H9 (cell line): Measurements from ENCODE around the gene DCTN1. TPM values are rescaled to one million over a fixed set of nuclear protein-coding genes. Genes with fewer than 3 reads are reported as not detected.

Experiments used
- DNase-seq: peaks from one replicate; pipeline ENCODE4 v3.0.0-alpha.2; 2017
- H2AFZ ChIP-seq: one replicate; pipeline ENCODE4 v1.6.1; 2013; ENCODE audit warnings: mild to moderate bottlenecking, low read length, control low read depth, moderate library complexity
- H2AK5ac ChIP-seq: 2 replicates; pipeline ENCODE4 v1.6.1; 2013; ENCODE audit warnings: low read length, control low read depth, mixed read lengths; ENCODE audit not compliant: insufficient read length
- H2BK120ac ChIP-seq: one replicate; pipeline ENCODE4 v1.6.1; 2013; ENCODE audit warnings: low read depth, mild to moderate bottlenecking, low read length, control low read depth, inconsistent platforms; ENCODE audit not compliant: poor library complexity, severe bottlenecking
- H2BK12ac ChIP-seq: 2 replicates; pipeline ENCODE4 v1.6.1; 2013; ENCODE audit warnings: low read length, control low read depth, mixed read lengths, low read depth; ENCODE audit not compliant: insufficient read length
- H2BK15ac ChIP-seq: 2 replicates; pipeline ENCODE4 v1.6.1; 2013; ENCODE audit warnings: low read depth, low read length, control low read depth
- H2BK20ac ChIP-seq: one replicate; pipeline ENCODE4 v1.6.1; 2013; ENCODE audit warnings: low read depth, mild to moderate bottlenecking, low read length, control low read depth, inconsistent platforms; ENCODE audit not compliant: poor library complexity, severe bottlenecking
- H2BK5ac ChIP-seq: 2 replicates; pipeline ENCODE4 v1.6.1; 2013; ENCODE audit warnings: low read length, control low read depth, mixed read lengths; ENCODE audit not compliant: insufficient read length
- H3K14ac ChIP-seq: 2 replicates; pipeline ENCODE4 v1.6.1; 2013; ENCODE audit warnings: low read length, control low read depth; ENCODE audit not compliant: insufficient read depth
- H3K18ac ChIP-seq: 2 replicates; pipeline ENCODE4 v1.6.1; 2013; ENCODE audit warnings: low read depth, mild to moderate bottlenecking, mixed read lengths, low read length, control low read depth; ENCODE audit not compliant: insufficient read length
- H3K23ac ChIP-seq: 2 replicates; pipeline ENCODE4 v1.6.1; 2013; ENCODE audit warnings: low read length, control low read depth, mixed read lengths, low read depth; ENCODE audit not compliant: insufficient read length
- H3K23me2 ChIP-seq: 2 replicates; pipeline ENCODE4 v1.6.1; 2013; ENCODE audit warnings: low read depth, mild to moderate bottlenecking, mixed read lengths, low read length, control low read depth; ENCODE audit not compliant: insufficient read length, poor library complexity, severe bottlenecking
- H3K27ac ChIP-seq: 2 replicates; pipeline ENCODE4 v1.5.1; 2013; ENCODE audit warnings: low read length, control low read depth, mixed read lengths, low read depth; ENCODE audit not compliant: insufficient read length
- H3K27me3 ChIP-seq: 2 replicates; pipeline ENCODE4 v1.6.1; 2013; ENCODE audit warnings: low read length, control low read depth, inconsistent platforms; ENCODE audit not compliant: insufficient read depth
- H3K4ac ChIP-seq: 2 replicates; pipeline ENCODE4 v1.6.1; 2013; ENCODE audit warnings: low read depth, mild to moderate bottlenecking, control low read depth, inconsistent platforms, low read length, moderate library complexity
- H3K4me1 ChIP-seq: 2 replicates; pipeline ENCODE4 v1.6.1; 2013; ENCODE audit warnings: low read length, control low read depth, inconsistent platforms; ENCODE audit not compliant: insufficient read depth
- H3K4me2 ChIP-seq: 2 replicates; pipeline ENCODE4 v1.6.1; 2013; ENCODE audit warnings: low read length, control low read depth, mixed read lengths; ENCODE audit not compliant: insufficient read length, insufficient read depth
- H3K56ac ChIP-seq: 2 replicates; pipeline ENCODE4 v1.6.1; 2013; ENCODE audit warnings: low read depth, mild to moderate bottlenecking, mixed read lengths, low read length, control low read depth; ENCODE audit not compliant: insufficient read length
- H3K79me1 ChIP-seq: 2 replicates; pipeline ENCODE4 v1.6.1; 2013; ENCODE audit warnings: low read depth, mild to moderate bottlenecking, moderate library complexity, low read length, control low read depth, inconsistent platforms; ENCODE audit not compliant: insufficient read depth, poor library complexity, severe bottlenecking
- H3K79me2 ChIP-seq: 2 replicates; pipeline ENCODE4 v1.6.1; 2013; ENCODE audit warnings: low read length, control low read depth, inconsistent platforms; ENCODE audit not compliant: insufficient read depth
- H3K9ac ChIP-seq: 2 replicates; pipeline ENCODE4 v1.6.1; 2013; ENCODE audit warnings: low read length, control low read depth, mixed read lengths; ENCODE audit not compliant: insufficient read length; ENCODE audit errors: extremely low read depth
- H3K9me3 ChIP-seq: one replicate; pipeline ENCODE4 v1.6.1; 2013; ENCODE audit warnings: low read depth, low read length, inconsistent platforms; ENCODE audit not compliant: control insufficient read depth
- H3T11ph ChIP-seq: one replicate; pipeline ENCODE4 v1.6.1; 2013; ENCODE audit warnings: mild to moderate bottlenecking, low read length, control low read depth, inconsistent platforms
- H4K20me1 ChIP-seq: one replicate; pipeline ENCODE4 v1.6.1; 2013; ENCODE audit not compliant: control insufficient read depth, insufficient read length, insufficient read depth
- H4K5ac ChIP-seq: 2 replicates; pipeline ENCODE4 v1.6.1; 2013; ENCODE audit warnings: low read depth, mild to moderate bottlenecking, mixed read lengths, low read length, control low read depth; ENCODE audit not compliant: insufficient read length
- H4K8ac ChIP-seq: replicated peaks from 2 replicates; pipeline ENCODE4 v1.6.1; 2013; ENCODE audit warnings: low read length, control low read depth, mixed read lengths, low read depth; ENCODE audit not compliant: insufficient read length
- H4K91ac ChIP-seq: 2 replicates; pipeline ENCODE4 v1.6.1; 2013; ENCODE audit warnings: low read depth, mild to moderate bottlenecking, moderate library complexity, mixed read lengths, low read length, control low read depth; ENCODE audit not compliant: insufficient read length
- H3K27ac Mint-ChIP-seq, 3 experiments: 2 replicates in 2 of 3; 3 replicates in 1 of 3; pipeline ENCODE4 v1.8.0; 2020 to 2021; ENCODE audit warnings: mixed read lengths in 3 of 3, mild to moderate bottlenecking in 1 of 3, moderate library complexity in 1 of 3
- H3K27me3 Mint-ChIP-seq: 2 replicates; pipeline ENCODE4 v1.8.0; 2021; ENCODE audit warnings: low read depth, mild to moderate bottlenecking, moderate library complexity, mixed read lengths
- H3K36me3 Mint-ChIP-seq, 3 experiments: 2 replicates in 2 of 3; 3 replicates in 1 of 3; pipeline ENCODE4 v1.8.0; 2020 to 2021; ENCODE audit warnings: low read depth in 3 of 3, mixed read lengths in 3 of 3; ENCODE audit not compliant: insufficient read depth in 1 of 3
- H3K4me1 Mint-ChIP-seq, 2 experiments: 2 replicates each; pipeline ENCODE4 v1.8.0; 2020; ENCODE audit warnings: mixed read lengths in 2 of 2
- H3K4me3 Mint-ChIP-seq, 2 experiments: 2 replicates in 1 of 2; 3 replicates in 1 of 2; pipeline ENCODE4 v1.8.0; 2020 to 2021; ENCODE audit warnings: mild to moderate bottlenecking in 2 of 2, mixed read lengths in 2 of 2, moderate library complexity in 1 of 2
- H3K9me3 Mint-ChIP-seq, 2 experiments: 2 replicates in 1 of 2; 3 replicates in 1 of 2; pipeline ENCODE4 v1.8.0; 2020; ENCODE audit warnings: mild to moderate bottlenecking in 2 of 2, mixed read lengths in 2 of 2, moderate library complexity in 1 of 2
- CTCF ChIP-seq: fragments of 200-600 bp; sonication (generic); conservative IDR thresholded peaks from 3 replicates; pipeline ENCODE4 v1.8.0; 2021; ENCODE audit warnings: antibody characterized with exemption, mild to moderate bottlenecking
- WGBS: extraction: QIAGEN DNeasy Blood & Tissue Kit; methylation state at CpG from one replicate; pipeline ENCODE4 v1.1.7; 2013; ENCODE audit warnings: missing lambda C conversion rate, low lambda C conversion rate, mixed read lengths; ENCODE audit not compliant: insufficient read length; ENCODE audit errors: extremely low coverage; 5-methylcytosine and 5-hydroxymethylcytosine counted together
- total RNA-seq: library from RNA; stranded (reverse); gene quantifications from 2 replicates; pipeline ENCODE4 v1.2.1, GENCODE V29; 2021

DCTN1 gene
- total RNA-seq, 1 experiment from 2014 or later, result 141 TPM

GRCh38 chr2:74413001-74413698 lies 33.0 kb upstream of the DCTN1 start:
- Histone ChIP-seq H3K23me2 (no peaks in the 10 kb centered on the region), H3K9ac (no peak overlapping the region), H2BK5ac (no peak overlapping the region), H2BK15ac (no peak overlapping the region), H2AK5ac (no peak overlapping the region), H2BK20ac (no peak overlapping the region), H4K8ac (no peak overlapping the region), H3K9me3 (no peaks in the 10 kb centered on the region), H3K27ac (no peak overlapping the region), H4K5ac (no peak overlapping the region), H3K4ac (no peak overlapping the region), H4K20me1 (no peaks in the 10 kb centered on the region), H3K4me2 (no peak overlapping the region), H2BK120ac (no peak overlapping the region), H3T11ph (no peak overlapping the region), H3K23ac (no peak overlapping the region), H3K27me3 (no peaks in the 10 kb centered on the region), H3K56ac (no peak overlapping the region), H2BK12ac (no peak overlapping the region), H2AFZ (no peak overlapping the region), H3K79me1 (no peaks in the 10 kb centered on the region), H3K79me2 (no peaks in the 10 kb centered on the region), H3K4me1 (no peaks in the 10 kb centered on the region), H4K91ac (no peak overlapping the region), H3K18ac (no peak overlapping the region), H3K14ac (no peak overlapping the region)
- no peak overlapping the region for H3K4me3 Mint-ChIP-seq
- no peaks in the 10 kb centered on the region; a peak in 1 of 7 replicates for H3K36me3 Mint-ChIP-seq
- H3K4me1 Mint-ChIP-seq, result peaks cover 0 to 14% of the 10 kb centered on the region in 2 experiments; a peak in 2 of 4 replicates
- no CpG with 5 or more reads among the region's 8 CpGs for WGBS
- H3K27me3 Mint-ChIP-seq, result peaks cover 22% of the 10 kb centered on the region
- no peak for TF ChIP-seq CTCF
- H3K27ac Mint-ChIP-seq, result no peak overlapping the region
- DNase-seq, result no peak
- no peaks in the 10 kb centered on the region for H3K9me3 Mint-ChIP-seq
